ENCODE results near the gene CIAO3.
"Not testable (repeated sequence)": the region's sequence is repeated elsewhere in the genome, so short reads cannot be mapped to it uniquely, and the experiment has no call there.

CIAO3 gene

GRCh38 chr16:759110-759910, 18.5 kb upstream of the CIAO3 start:
- DNase-seq, result no peak

- no peak for DNase-seq
Observed at GRCh38 chr16:756428-756827, 15.6 kb upstream of the CIAO3 start.

- no peak for DNase-seq
Observed at GRCh38 chr16:754656-755055, 13.9 kb upstream of the CIAO3 start.

- not testable (repeated sequence) for DNase-seq
Observed at GRCh38 chr16:754121-754607, 13.4 kb upstream of the CIAO3 start.

- no peak for DNase-seq
Observed at GRCh38 chr16:752007-752312, 11.2 kb upstream of the CIAO3 start.

- DNase-seq, result no peak
Observed at GRCh38 chr16:751152-752006, 10.6 kb upstream of the CIAO3 start.

GRCh38 chr16:750485-750884, 9.7 kb upstream of the CIAO3 start:
- DNase-seq, result no peak

GRCh38 chr16:749010-749409, 8.2 kb upstream of the CIAO3 start:
- DNase-seq, result no peak

GRCh38 chr16:747978-748746, 7.4 kb upstream of the CIAO3 start:
- DNase-seq, result no peak

GRCh38 chr16:746637-747036, 5.8 kb upstream of the CIAO3 start:
- no peak for DNase-seq

GRCh38 chr16:745739-746138, 4.9 kb upstream of the CIAO3 start:
- DNase-seq, result no peak

GRCh38 chr16:743794-744500, 3.1 kb upstream of the CIAO3 start:
- no peak for DNase-seq

- DNase-seq, result not testable (repeated sequence)
Observed at GRCh38 chr16:742894-743293, 2.1 kb upstream of the CIAO3 start.

- DNase-seq, result no peak
Observed at GRCh38 chr16:741986-742629, 1.3 kb upstream of the CIAO3 start.

GRCh38 chr16:740459-740763, 386 bp downstream of the CIAO3 start:
- DNase-seq, result no peak

GRCh38 chr16:739560-740458, 988 bp downstream of the CIAO3 start:
- no peak for DNase-seq

GRCh38 chr16:736936-737481, 3.8 kb downstream of the CIAO3 start:
- no peak for DNase-seq

- DNase-seq, result no peak
Observed at GRCh38 chr16:735982-736453, 4.8 kb downstream of the CIAO3 start.

GRCh38 chr16:734981-735881, 5.6 kb downstream of the CIAO3 start:
- no peak for DNase-seq

Measured in NCI-H2029 treated with DMSO at 0.1 percent for 48 hours (cell line).